ENCODE data around the gene ANO3.

The ANO3 gene

GRCh38 chr11:26333906-26334305 is 2.0 kb downstream of the ANO3 start:
- Histone ChIP-seq H3K36me3 (ENCODE audit: control insufficient read depth in 1 of 2, insufficient read depth in 2 of 2, low read length in 2 of 2) (no peaks in the 10 kb centered on the region), H3K9ac (ENCODE audit: low read length) (no peak overlapping the region), H3K14ac (ENCODE audit: low read length) (no peak overlapping the region), H3K23ac (ENCODE audit: low read length) (no peak overlapping the region), H4K91ac (ENCODE audit: low read depth, low read length) (no peak overlapping the region), H3K27ac (ENCODE audit: low read depth, low read length) (no peak overlapping the region), H2BK5ac (ENCODE audit: low read depth, low read length, poor library complexity) (no peak overlapping the region), H3K4me1 (ENCODE audit: control insufficient read depth in 1 of 2, insufficient read depth in 2 of 2, low read length in 2 of 2) (peaks cover 0 to 1% of the 10 kb centered on the region in 2 experiments), H3K4me2 (ENCODE audit: low read length) (no peak overlapping the region), H2BK12ac (ENCODE audit: low read length) (no peak overlapping the region), H2AFZ (ENCODE audit: insufficient read depth, low read length, poor library complexity) (no peak overlapping the region), H3K79me2 (ENCODE audit: control insufficient read depth, insufficient read depth, low read length, poor library complexity) (no peaks in the 10 kb centered on the region), H4K12ac (ENCODE audit: low read depth, low read length) (no peak overlapping the region), H3K9me3 (ENCODE audit: insufficient read depth, low read depth, low read length) (no peaks in the 10 kb centered on the region), H3K27me3 (ENCODE audit: insufficient read depth, low read length) (no peaks in the 10 kb centered on the region), H3K18ac (ENCODE audit: low read length) (no peak overlapping the region), H2AK5ac (ENCODE audit: low read length) (no peak overlapping the region), H3K79me1 (ENCODE audit: low read length) (no peaks in the 10 kb centered on the region), H4K8ac (ENCODE audit: low read depth, low read length) (no peak overlapping the region), H3K4ac (ENCODE audit: low read depth, low read length) (no peak overlapping the region), H2BK120ac (ENCODE audit: insufficient read depth, low read length, poor library complexity) (no peak overlapping the region), H3K4me3 (ENCODE audit: low read depth, low read length) (no peak overlapping the region)
- DNase-seq = peak in 1 of 2 donors; percentile 16
- no CpG with 5 or more reads among the region's 3 CpGs for WGBS (ENCODE audit: extremely low coverage, insufficient coverage, insufficient read length)

GRCh38 chr11:26335903-26336302 is 4.0 kb downstream of the ANO3 start:
- Histone ChIP-seq H3K4me2 (ENCODE audit: low read length) (no peak overlapping the region), H3K79me1 (ENCODE audit: low read length) (no peaks in the 10 kb centered on the region), H4K8ac (ENCODE audit: low read depth, low read length) (no peak overlapping the region), H4K91ac (ENCODE audit: low read depth, low read length) (no peak overlapping the region), H3K4me1 (ENCODE audit: control insufficient read depth in 1 of 2, insufficient read depth in 2 of 2, low read length in 2 of 2) (peaks cover 0 to 1% of the 10 kb centered on the region in 2 experiments), H2AFZ (ENCODE audit: insufficient read depth, low read length, poor library complexity) (no peak overlapping the region), H3K14ac (ENCODE audit: low read length) (no peak overlapping the region), H3K4ac (ENCODE audit: low read depth, low read length) (no peak overlapping the region), H2BK5ac (ENCODE audit: low read depth, low read length, poor library complexity) (no peak overlapping the region), H3K27me3 (ENCODE audit: insufficient read depth, low read length) (no peaks in the 10 kb centered on the region), H3K4me3 (ENCODE audit: low read depth, low read length) (no peak overlapping the region), H3K9me3 (ENCODE audit: insufficient read depth, low read depth, low read length) (no peaks in the 10 kb centered on the region), H3K36me3 (ENCODE audit: control insufficient read depth in 1 of 2, insufficient read depth in 2 of 2, low read length in 2 of 2) (no peaks in the 10 kb centered on the region), H4K12ac (ENCODE audit: low read depth, low read length) (no peak overlapping the region), H3K23ac (ENCODE audit: low read length) (no peak overlapping the region), H3K9ac (ENCODE audit: low read length) (no peak overlapping the region), H2BK120ac (ENCODE audit: insufficient read depth, low read length, poor library complexity) (no peak overlapping the region), H2AK5ac (ENCODE audit: low read length) (no peak overlapping the region), H3K27ac (ENCODE audit: low read depth, low read length) (no peak overlapping the region), H2BK12ac (ENCODE audit: low read length) (no peak overlapping the region), H3K18ac (ENCODE audit: low read length) (no peak overlapping the region), H3K79me2 (ENCODE audit: control insufficient read depth, insufficient read depth, low read length, poor library complexity) (no peaks in the 10 kb centered on the region)
- no peak for DNase-seq

DNA sequence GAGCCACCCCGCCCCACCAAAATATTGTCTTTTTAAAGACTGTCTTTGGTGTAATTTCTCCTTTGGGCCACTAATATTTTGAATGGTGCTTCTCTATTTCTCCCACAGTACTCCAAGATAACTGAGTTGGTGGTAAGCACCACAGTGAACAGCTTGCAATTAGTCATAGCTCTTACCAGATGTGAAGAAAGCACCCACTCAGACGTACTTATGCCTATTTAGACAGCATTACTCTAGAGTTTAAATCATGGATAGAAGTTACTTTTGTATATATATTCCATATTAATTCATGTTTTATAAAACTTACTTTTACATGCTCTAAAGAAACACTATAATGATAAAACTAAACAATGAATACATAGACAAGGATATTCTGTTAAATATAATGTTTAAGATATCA is 12.7 kb downstream of the ANO3 start:
- no CpG with 5 or more reads among the region's 2 CpGs for WGBS (ENCODE audit: extremely low coverage, insufficient coverage, insufficient read length)
- H3K79me1 ChIP-seq (ENCODE audit: low read length) = no peaks in the 10 kb centered on the region
- no peak overlapping the region for H4K8ac ChIP-seq (ENCODE audit: low read depth, low read length)
- H3K27ac ChIP-seq (ENCODE audit: low read depth, low read length) = no peak overlapping the region
- no peaks in the 10 kb centered on the region for H3K9me3 ChIP-seq (ENCODE audit: insufficient read depth, low read depth, low read length)
- H3K36me3 ChIP-seq (ENCODE audit: control insufficient read depth in 1 of 2, insufficient read depth in 2 of 2, low read length in 2 of 2) = no peaks in the 10 kb centered on the region
- no peak overlapping the region for H3K9ac ChIP-seq (ENCODE audit: low read length)
- no peak overlapping the region for H3K14ac ChIP-seq (ENCODE audit: low read length)
- H4K91ac ChIP-seq (ENCODE audit: low read depth, low read length) = no peak overlapping the region
- no peak for DNase-seq
- no peaks in the 10 kb centered on the region for H3K79me2 ChIP-seq (ENCODE audit: control insufficient read depth, insufficient read depth, low read length, poor library complexity)
- no peaks in the 10 kb centered on the region for H3K27me3 ChIP-seq (ENCODE audit: insufficient read depth, low read length)
- H4K12ac ChIP-seq (ENCODE audit: low read depth, low read length) = no peak overlapping the region
- H3K4me3 ChIP-seq (ENCODE audit: low read depth, low read length) = no peak overlapping the region
- no peak overlapping the region for H3K23ac ChIP-seq (ENCODE audit: low read length)
- H2AFZ ChIP-seq (ENCODE audit: insufficient read depth, low read length, poor library complexity) = no peak overlapping the region
- no peak overlapping the region for H2BK12ac ChIP-seq (ENCODE audit: low read length)
- no peak overlapping the region for H2BK120ac ChIP-seq (ENCODE audit: insufficient read depth, low read length, poor library complexity)
- H3K4me1 ChIP-seq (ENCODE audit: control insufficient read depth in 1 of 2, insufficient read depth in 2 of 2, low read length in 2 of 2) = no peaks in the 10 kb centered on the region
- no peak overlapping the region for H2BK5ac ChIP-seq (ENCODE audit: low read depth, low read length, poor library complexity)
- H3K4me2 ChIP-seq (ENCODE audit: low read length) = no peak overlapping the region
- H2AK5ac ChIP-seq (ENCODE audit: low read length) = no peak overlapping the region
- H3K18ac ChIP-seq (ENCODE audit: low read length) = no peak overlapping the region
- no peak overlapping the region for H3K4ac ChIP-seq (ENCODE audit: low read depth, low read length)

- Histone ChIP-seq H2BK120ac (ENCODE audit: insufficient read depth, low read length, poor library complexity) (no peak overlapping the region), H3K14ac (ENCODE audit: low read length) (no peak overlapping the region), H4K8ac (ENCODE audit: low read depth, low read length) (no peak overlapping the region), H3K79me2 (ENCODE audit: control insufficient read depth, insufficient read depth, low read length, poor library complexity) (no peaks in the 10 kb centered on the region), H3K23ac (ENCODE audit: low read length) (no peak overlapping the region), H3K4me1 (ENCODE audit: control insufficient read depth in 1 of 2, insufficient read depth in 2 of 2, low read length in 2 of 2) (no peaks in the 10 kb centered on the region), H4K91ac (ENCODE audit: low read depth, low read length) (no peak overlapping the region), H2AFZ (ENCODE audit: insufficient read depth, low read length, poor library complexity) (no peak overlapping the region), H3K18ac (ENCODE audit: low read length) (no peak overlapping the region), H2BK12ac (ENCODE audit: low read length) (no peak overlapping the region), H3K79me1 (ENCODE audit: low read length) (no peaks in the 10 kb centered on the region), H4K12ac (ENCODE audit: low read depth, low read length) (no peak overlapping the region), H3K4me3 (ENCODE audit: low read depth, low read length) (no peak overlapping the region), H3K9ac (ENCODE audit: low read length) (no peak overlapping the region), H3K4me2 (ENCODE audit: low read length) (no peak overlapping the region), H3K27me3 (ENCODE audit: insufficient read depth, low read length) (no peaks in the 10 kb centered on the region), H3K27ac (ENCODE audit: low read depth, low read length) (no peak overlapping the region), H3K9me3 (ENCODE audit: insufficient read depth, low read depth, low read length) (no peaks in the 10 kb centered on the region), H2AK5ac (ENCODE audit: low read length) (no peak overlapping the region), H2BK5ac (ENCODE audit: low read depth, low read length, poor library complexity) (no peak overlapping the region), H3K36me3 (ENCODE audit: control insufficient read depth in 1 of 2, insufficient read depth in 2 of 2, low read length in 2 of 2) (no peaks in the 10 kb centered on the region), H3K4ac (ENCODE audit: low read depth, low read length) (no peak overlapping the region)
- 100% methylated on average over 1 of the region's 5 CpGs for WGBS (ENCODE audit: extremely low coverage, insufficient coverage, insufficient read length)
- no peak for DNase-seq
Measured at GRCh38 chr11:26348776-26349175, 16.8 kb downstream of the ANO3 start.

Measured in trophoblast cell (in vitro differentiated cells and primary cell).